Kidney (tissue), 2 donors: ENCODE measurements around the gene NR2F1. TPM values are rescaled to one million over a fixed set of nuclear protein-coding genes. Genes with fewer than 3 reads are reported as not detected.

ENCODE experiments used
- polyA plus RNA-seq: library from polyadenylated mRNA; stranded (reverse); fragments of 350-450 nt; fragmentation: Illumina TruSeq; extraction: RNeasy Lipid Tissue Mini Kit (QIAGEN cat#74804); gene quantifications from one replicate; pipeline ENCODE4 v1.2.3, GENCODE V29; 2014; ENCODE audit warnings: low read depth, low replicate concordance; ENCODE audit not compliant: insufficient read depth
- total RNA-seq: library from RNA; stranded (reverse); fragmentation: NEBNext Ultra II Directional; extraction: Animal tissue kit (Norgen Biotek cat#: 25700); gene quantifications from one replicate; pipeline ENCODE4 v1.2.1, GENCODE V29; 2021
- donor health status: DM: yes; HTN: yes; CAD: no.

Gene NR2F1
- total and polyA plus RNA-seq, 2 donors from 2014 or later = 22.8 to 49.5 TPM

Other genes with a start within 250 kb of the NR2F1 start
- 13.0 TPM for gene NR2F1-AS1, start 2.0 kb upstream of the NR2F1 start, total RNA-seq
- gene NR2F1-AS1, start 2.0 kb upstream of the NR2F1 start, polyA plus RNA-seq = 16.0 TPM
- gene POU5F2, start 158.4 kb downstream of the NR2F1 start, total RNA-seq = 1.8 TPM
- gene POU5F2, start 158.4 kb downstream of the NR2F1 start, polyA plus RNA-seq = not detected